Upper lobe of left lung (tissue), 4 donors: Measurements from ENCODE around the gene TM7SF3.

Experiments used
- POLR2A ChIP-seq, 4 donors: fragments of 450-650 bp; IDR thresholded peaks; one replicate each; pipeline ENCODE4 v1.5.1; 2016 to 2017; ENCODE audit warnings: antibody characterized with exemption in 4 of 4, mild to moderate bottlenecking in 2 of 4
- POLR2AphosphoS5 ChIP-seq, 2 donors: sonication (generic); formaldehyde crosslinking; IDR thresholded peaks; one replicate each; pipeline ENCODE4 v1.5.1; 2017; ENCODE audit warnings: antibody characterized with exemption in 2 of 2

- no peak for TF ChIP-seq POLR2AphosphoS5 (IDR thresholded peaks at IDR 0.05)
- TF ChIP-seq POLR2A (IDR thresholded peaks at IDR 0.05), result no peak
These were observed 46.6 kb upstream of the TM7SF3 start for GRCh38 chr12:27060740-27061139.
